Activated naive CD4-positive, alpha-beta T cell treated with anti-CD3 and anti-CD28 coated beads for 36 hours (primary cell): Measurements from ENCODE around the gene STX7. TPM values are rescaled to one million over a fixed set of nuclear protein-coding genes. Genes with fewer than 3 reads are reported as not detected.
A peak's percentile ranks its signal among the peaks of the same experiment; 100 is the strongest.
"Not testable (repeated sequence)": the region's sequence is repeated elsewhere in the genome, so short reads cannot be mapped to it uniquely, and the experiment has no call there.

ENCODE experiments used
- CTCF ChIA-PET: fragments of 350-600 bp; sonication (Branson Sonifier 250); formaldehyde crosslinking; loops from one replicate; lab custom pipeline; 2021; ENCODE audit warnings: antibody characterized with exemption; lab: Charles Lee
- DNase-seq: peaks from one replicate; pipeline ENCODE4 v3.0.0-alpha.2; 2020
- H3K27ac Mint-ChIP-seq: one replicate; pipeline ENCODE4 v1.8.0; 2021; ENCODE audit warnings: mild to moderate bottlenecking, mixed read lengths
- H3K27me3 Mint-ChIP-seq: one replicate; pipeline ENCODE4 v1.8.0; 2021; ENCODE audit warnings: low read depth, mixed read lengths
- H3K36me3 Mint-ChIP-seq: one replicate; pipeline ENCODE4 v1.8.0; 2021; ENCODE audit warnings: low read depth, mixed read lengths
- H3K4me1 Mint-ChIP-seq: one replicate; pipeline ENCODE4 v1.8.0; 2021; ENCODE audit warnings: low read depth, mixed read lengths
- H3K4me3 Mint-ChIP-seq: one replicate; pipeline ENCODE4 v1.8.0; 2021; ENCODE audit warnings: mild to moderate bottlenecking, moderate library complexity, mixed read lengths
- H3K9me3 Mint-ChIP-seq: one replicate; pipeline ENCODE4 v1.8.0; 2021; ENCODE audit warnings: mixed read lengths
- intact Hi-C: fragments of 100-400 bp; cut with micrococcal nuclease; formaldehyde crosslinking; loops from one replicate; pipeline ENCODE4 v1.15.1; 2023
- total RNA-seq, 2 experiments: library from RNA; stranded (reverse); gene quantifications; one replicate each; pipeline ENCODE4 v1.2.3, GENCODE V29; 2021

The STX7 gene
- 10 to 100 TPM; 11.3 to 11.7 TPM for total RNA-seq

DNA sequence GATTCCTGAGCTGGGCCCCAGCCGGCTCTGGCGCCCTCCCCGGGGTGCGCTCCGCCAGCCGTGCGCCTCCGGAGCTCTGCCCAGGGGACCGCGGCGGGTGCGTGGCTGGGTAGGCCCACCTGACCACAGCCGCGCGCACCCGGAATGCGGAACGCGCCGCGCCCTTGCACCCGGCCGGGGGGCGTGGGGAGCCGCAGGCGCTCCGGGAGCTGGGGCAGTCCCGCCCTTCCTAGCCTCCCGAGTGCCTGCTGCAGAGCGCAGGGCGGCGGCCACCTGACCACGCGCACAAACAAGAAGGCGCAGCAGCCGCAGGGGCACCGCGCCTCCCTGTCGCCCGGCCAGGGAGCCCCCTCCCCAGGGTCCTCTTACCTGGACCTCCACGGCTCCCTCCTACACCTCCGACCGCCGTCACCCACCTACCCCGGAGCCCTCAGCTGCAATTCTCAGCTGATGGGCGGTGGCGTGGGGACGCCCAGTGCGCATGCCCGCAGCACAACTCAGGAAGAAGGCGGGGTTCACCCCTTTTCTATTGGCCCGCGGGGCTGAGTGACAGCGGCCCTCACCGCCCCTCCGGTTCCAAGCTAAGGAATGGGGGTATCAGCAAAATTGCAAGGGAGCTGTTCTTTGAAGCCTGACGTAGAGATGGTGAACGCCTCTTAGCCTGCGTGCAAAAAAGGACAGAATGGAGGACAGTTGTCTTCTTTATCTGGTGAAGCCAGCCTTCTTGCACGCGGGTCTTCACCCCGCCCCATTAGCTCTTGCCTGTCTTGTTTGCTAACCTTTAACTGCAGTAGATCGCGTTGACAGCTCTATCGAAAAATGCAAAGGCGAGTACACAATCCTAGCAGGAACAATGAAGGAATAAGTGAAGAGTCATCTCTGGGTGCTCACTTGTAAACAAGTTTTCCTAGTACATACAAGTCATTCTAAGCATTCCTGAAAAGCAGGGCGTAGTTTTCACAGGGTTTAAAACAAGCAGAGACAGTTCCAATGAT is at the start of gene STX7:
Gene STX7 (minus strand): TSS at position 479 of the 995 bp plus-strand sequence. CDS start 9,586 bp downstream, outside the sequence.
- Mint-ChIP-seq H3K4me3 (peak within 1 kb of the TSS; percentile 95), H3K36me3 (peaks cover 2% of the 10 kb centered on the region), H3K9me3 (no peaks in the 10 kb centered on the region), H3K27ac (no peak within 1 kb of the TSS), H3K27me3 (no peaks in the 10 kb centered on the region), H3K4me1 (peaks cover 26% of the 10 kb centered on the region)
- CTCF ChIA-PET = interaction anchor here (0.6 to 1.5 kb wide), 4 partner anchors 29 to 285 kb away, joined by 4 to 7 read pairs (median 6); partner anchors contain the start of gene SLC18B1
- DNase-seq = peak; percentile 83
- intact Hi-C loops = loop anchor here (1.0 to 5.0 kb wide), 4 partner anchors 17 to 1439 kb away; partner anchors contain the start of genes RPS12 and TBPL1

- H3K4me1 Mint-ChIP-seq, H3K36me3 Mint-ChIP-seq, CTCF ChIA-PET, intact Hi-C loops, DNase-seq, H3K27ac Mint-ChIP-seq, H3K9me3 Mint-ChIP-seq, H3K4me3 Mint-ChIP-seq: not testable (repeated sequence)
- peaks cover 23% of the 10 kb centered on the region for H3K27me3 Mint-ChIP-seq
These were observed 47.2 kb upstream of the STX7 start for GRCh38 chr6:132560087-132560486.

- no peaks in the 10 kb centered on the region for H3K36me3 Mint-ChIP-seq
- no peaks in the 10 kb centered on the region for H3K9me3 Mint-ChIP-seq
- H3K27ac Mint-ChIP-seq = no peak within 1 kb of the TSS
- H3K27me3 Mint-ChIP-seq = peaks cover 18% of the 10 kb centered on the region
- H3K4me3 Mint-ChIP-seq = no peak within 1 kb of the TSS
- intact Hi-C loops = no loop called here
- H3K4me1 Mint-ChIP-seq = no peaks in the 10 kb centered on the region
- CTCF ChIA-PET = no interaction called here
- DNase-seq = no peak
These were observed 39.5 kb upstream of the STX7 start, which contains the start of gene TAAR8 for GRCh38 chr6:132552372-132552771. Gene TAAR8 (plus strand): TSS chr6:132552672. CDS start chr6:132552693, 21 bp downstream.

DNA sequence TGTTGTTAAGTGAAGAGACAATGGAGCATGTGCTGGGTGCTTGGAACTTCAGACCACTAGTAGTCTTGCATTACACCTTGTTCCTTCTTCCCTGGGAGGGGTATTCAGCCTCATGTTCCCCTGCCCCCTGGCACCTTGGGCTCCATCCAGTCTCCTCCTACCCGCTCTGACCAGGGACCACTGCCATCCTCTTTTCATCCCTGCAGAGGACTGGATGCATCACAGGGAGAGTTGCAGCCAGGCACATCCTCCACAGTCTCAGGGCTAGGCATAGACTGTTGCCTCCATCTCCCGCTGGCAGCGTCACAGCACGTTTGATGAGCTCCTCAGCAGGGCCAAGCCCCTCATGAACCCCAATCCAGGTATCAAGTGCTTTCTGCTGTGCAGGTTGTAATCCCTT is 38.3 kb upstream of the STX7 start:
- Mint-ChIP-seq H3K4me3 (no peak overlapping the region), H3K27ac (no peak overlapping the region), H3K9me3 (no peaks in the 10 kb centered on the region), H3K36me3 (no peaks in the 10 kb centered on the region), H3K27me3 (peaks cover 12% of the 10 kb centered on the region), H3K4me1 (no peaks in the 10 kb centered on the region)
- no peak for DNase-seq
- intact Hi-C loops = no loop called here
- CTCF ChIA-PET = interaction anchor here (1.0 kb wide), 1 partner anchor 11 kb away, joined by 3 read pairs; no protein-coding TSS in a partner anchor

- H3K4me1 Mint-ChIP-seq = no peaks in the 10 kb centered on the region
- no peak overlapping the region for H3K27ac Mint-ChIP-seq
- CTCF ChIA-PET = interaction anchor here (0.6 kb wide), 1 partner anchor 24 kb away, joined by 3 read pairs; no protein-coding TSS in a partner anchor
- no peaks in the 10 kb centered on the region for H3K9me3 Mint-ChIP-seq
- peaks cover 12% of the 10 kb centered on the region for H3K27me3 Mint-ChIP-seq
- H3K36me3 Mint-ChIP-seq = no peaks in the 10 kb centered on the region
- no peak for DNase-seq
- H3K4me3 Mint-ChIP-seq = no peak overlapping the region
- intact Hi-C loops = no loop called here
These were observed 36.0 kb upstream of the STX7 start for GRCh38 chr6:132548746-132549463.

- no peaks in the 10 kb centered on the region for H3K9me3 Mint-ChIP-seq
- CTCF ChIA-PET = no interaction called here
These were observed 31.9 kb upstream of the STX7 start for GRCh38 chr6:132544826-132545225.

GRCh38 chr6:132537977-132538376 is 25.1 kb upstream of the STX7 start, which contains the start of gene TAAR9:
Gene TAAR9 (plus strand): TSS chr6:132538277. CDS start chr6:132538290, 13 bp downstream.
- Mint-ChIP-seq H3K4me3 (no peak within 1 kb of the TSS), H3K27me3 (peaks cover 24% of the 10 kb centered on the region), H3K36me3 (no peaks in the 10 kb centered on the region), H3K27ac (no peak within 1 kb of the TSS), H3K9me3 (no peaks in the 10 kb centered on the region), H3K4me1 (no peaks in the 10 kb centered on the region)
- DNase-seq = no peak
- intact Hi-C loops = no loop called here
- CTCF ChIA-PET = interaction anchor here (0.5 kb wide), 1 partner anchor 228 kb away, joined by 3 read pairs; no protein-coding TSS in a partner anchor

More at GRCh38 chr6:132544826-132545225, 31.9 kb upstream of the STX7 start:
- H3K4me3 Mint-ChIP-seq = no peak overlapping the region
- DNase-seq = no peak
- intact Hi-C loops = loop anchor here (5.0 kb wide), 1 partner anchor 497 kb away; no protein-coding TSS in a partner anchor
- no peak overlapping the region for H3K27ac Mint-ChIP-seq
- no peaks in the 10 kb centered on the region for H3K36me3 Mint-ChIP-seq
- no peaks in the 10 kb centered on the region for H3K4me1 Mint-ChIP-seq
- H3K27me3 Mint-ChIP-seq = peaks cover 20% of the 10 kb centered on the region

- Mint-ChIP-seq H3K27ac (no peak overlapping the region), H3K27me3 (peaks cover 24% of the 10 kb centered on the region), H3K4me3 (no peak overlapping the region), H3K4me1 (no peaks in the 10 kb centered on the region), H3K36me3 (no peaks in the 10 kb centered on the region), H3K9me3 (no peaks in the 10 kb centered on the region)
- no peak for DNase-seq
- intact Hi-C loops = no loop called here
- CTCF ChIA-PET = no interaction called here
These were observed 24.2 kb upstream of the STX7 start for GRCh38 chr6:132537145-132537544.

DNA sequence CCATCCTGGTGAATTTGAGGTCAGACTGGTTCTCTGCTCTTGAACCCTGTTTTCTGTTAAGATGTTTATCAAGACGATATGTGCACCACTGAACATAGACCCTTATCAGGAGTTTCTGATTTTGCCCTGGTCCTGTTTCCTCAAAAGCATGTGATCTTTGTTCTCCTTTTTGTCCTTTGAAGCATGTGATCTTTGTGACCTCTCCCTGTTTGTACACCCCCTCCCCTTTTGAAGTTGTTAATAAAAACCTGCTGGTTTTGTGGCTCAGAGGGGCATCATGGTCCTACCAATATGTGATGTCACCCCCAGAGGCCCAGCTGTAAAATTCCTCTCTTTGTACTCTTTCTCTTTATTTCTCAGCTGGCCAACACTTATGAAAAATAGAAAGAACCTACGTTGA is 21.6 kb upstream of the STX7 start:
- DNase-seq, H3K27ac Mint-ChIP-seq, H3K4me1 Mint-ChIP-seq, CTCF ChIA-PET, H3K36me3 Mint-ChIP-seq, H3K9me3 Mint-ChIP-seq, H3K4me3 Mint-ChIP-seq: not testable (repeated sequence)
- intact Hi-C loops = loop anchor here (5.0 kb wide), 3 partner anchors 248 to 1383 kb away; no protein-coding TSS in a partner anchor
- H3K27me3 Mint-ChIP-seq = peaks cover 14% of the 10 kb centered on the region

- peak; percentile 81 for DNase-seq
- H3K4me1 Mint-ChIP-seq = peaks cover 2% of the 10 kb centered on the region
- H3K4me3 Mint-ChIP-seq = no peak overlapping the region
These were observed 17.5 kb upstream of the STX7 start for GRCh38 chr6:132530293-132530974.

GRCh38 chr6:132527791-132528190 is 14.9 kb upstream of the STX7 start:
- no peak overlapping the region for H3K27ac Mint-ChIP-seq
- peaks cover 14% of the 10 kb centered on the region for H3K27me3 Mint-ChIP-seq
- H3K4me1 Mint-ChIP-seq = peaks cover 2% of the 10 kb centered on the region
- intact Hi-C loops = no loop called here
- CTCF ChIA-PET = interaction anchor here (0.7 kb wide), 1 partner anchor 77 kb away, joined by 3 read pairs; no protein-coding TSS in a partner anchor
- no peaks in the 10 kb centered on the region for H3K9me3 Mint-ChIP-seq
- H3K4me3 Mint-ChIP-seq = no peak overlapping the region
- DNase-seq = no peak
- H3K36me3 Mint-ChIP-seq = no peaks in the 10 kb centered on the region

More at GRCh38 chr6:132530293-132530974, 17.5 kb upstream of the STX7 start:
- H3K9me3 Mint-ChIP-seq = no peaks in the 10 kb centered on the region
- H3K27me3 Mint-ChIP-seq = peaks cover 7% of the 10 kb centered on the region
- H3K36me3 Mint-ChIP-seq = no peaks in the 10 kb centered on the region
- intact Hi-C loops = loop anchor here (1.0 to 5.0 kb wide), 8 partner anchors 139 to 1387 kb away; no protein-coding TSS in a partner anchor
- H3K27ac Mint-ChIP-seq = no peak overlapping the region
- CTCF ChIA-PET = interaction anchor here (0.6 to 2.5 kb wide), 10 partner anchors 10 to 279 kb away, joined by 3 to 13 read pairs (median 4); partner anchors contain the start of gene TAAR5
